HepG2 (cell line): ENCODE data around the gene PLVAP. TPM values are rescaled to one million over a fixed set of nuclear protein-coding genes. Genes with fewer than 3 reads are reported as not detected.
A peak's percentile ranks its signal among the peaks of the same experiment; 100 is the strongest.

ENCODE experiments used
- CTCF ChIP-seq: sonication (generic); formaldehyde crosslinking; IDR thresholded peaks from 2 replicates; pipeline ENCODE4 v1.5.0; 2020; ENCODE audit warnings: mild to moderate bottlenecking, missing genetic modification reagents, moderate library complexity
- ERF ChIP-seq: IDR thresholded peaks from 2 replicates; pipeline ENCODE4 v1.6.1; 2018; ENCODE audit warnings: missing biosample characterization, missing genetic modification reagents
- KMT2A ChIP-seq: sonication (generic); formaldehyde crosslinking; IDR thresholded peaks from 2 replicates; pipeline ENCODE4 v1.4.0; 2020; ENCODE audit warnings: missing genetic modification reagents
- MEIS1 ChIP-seq: sonication (generic); formaldehyde crosslinking; IDR thresholded peaks from 2 replicates; pipeline ENCODE4 v1.9.0; 2021; ENCODE audit warnings: mild to moderate bottlenecking, missing genetic modification reagents, moderate library complexity, borderline replicate concordance
- POLR2AphosphoS5 ChIP-seq: IDR thresholded peaks from 2 replicates; pipeline ENCODE4 v1.6.1; 2012; ENCODE audit warnings: low read depth, low read length
- RXRB ChIP-seq: IDR thresholded peaks from 2 replicates; pipeline ENCODE4 v1.6.1; 2016; ENCODE audit warnings: borderline replicate concordance, missing genetic modification reagents, missing compliant biosample characterization
- SIX1 ChIP-seq: sonication (generic); formaldehyde crosslinking; IDR thresholded peaks from 2 replicates; pipeline ENCODE4 v1.4.0; 2020; ENCODE audit warnings: missing genetic modification reagents, borderline replicate concordance
- TEF ChIP-seq: sonication (generic); formaldehyde crosslinking; IDR thresholded peaks from 2 replicates; pipeline ENCODE4 v1.5.0; 2020; ENCODE audit warnings: missing genetic modification reagents
- TFDP2 ChIP-seq: sonication (generic); formaldehyde crosslinking; IDR thresholded peaks from 2 replicates; pipeline ENCODE4 v1.4.0; 2020; ENCODE audit warnings: missing genetic modification reagents
- THAP7 ChIP-seq: sonication (generic); formaldehyde crosslinking; IDR thresholded peaks from 2 replicates; pipeline ENCODE4 v1.8.1; 2023; ENCODE audit warnings: mild to moderate bottlenecking, missing genetic modification reagents
- ZFX ChIP-seq: sonication (generic); formaldehyde crosslinking; IDR thresholded peaks from 2 replicates; pipeline ENCODE4 v1.4.0; 2020; ENCODE audit warnings: mild to moderate bottlenecking, low read depth, missing genetic modification reagents, moderate library complexity
- ZNF709 ChIP-seq: sonication (generic); formaldehyde crosslinking; IDR thresholded peaks from 2 replicates; pipeline ENCODE4 v1.5.0; 2020; ENCODE audit warnings: mild to moderate bottlenecking, missing genetic modification reagents
- ZNF790 ChIP-seq: sonication (generic); formaldehyde crosslinking; IDR thresholded peaks from 2 replicates; pipeline ENCODE4 v1.8.0; 2022; ENCODE audit warnings: missing genetic modification reagents, mild to moderate bottlenecking, borderline replicate concordance
- ZNF816 ChIP-seq: sonication (generic); formaldehyde crosslinking; IDR thresholded peaks from 2 replicates; pipeline ENCODE4 v1.8.0; 2022; ENCODE audit warnings: missing genetic modification reagents, mild to moderate bottlenecking, borderline replicate concordance
- polyA plus RNA-seq, 8 experiments: library from polyadenylated mRNA; depleted of rRNA in 3 of 8; stranded (reverse) in 7 of 8; unstranded in 1 of 8; fragments of >200 nt; fragmentation: Illumina TruSeq in 4 of 8; extraction: Trizol in 4 of 8; gene quantifications; 2 replicates each; pipeline versions ENCODE4 v1.2.1 to v1.2.3, GENCODE V29; 2011 to 2016; ENCODE audit warnings: low read depth in 4 of 8, missing spikeins in 1 of 8, mixed read lengths in 1 of 8; ENCODE audit not compliant: insufficient read depth in 1 of 8
- total RNA-seq, 5 experiments: library from RNA; depleted of rRNA; stranded (reverse); fragments of >200 nt; fragmentation: Illumina TruSeq; extraction: Trizol; gene quantifications; 2 replicates each; pipeline ENCODE4 v1.2.3, GENCODE V29; 2016; ENCODE audit warnings: low read depth in 1 of 5
- TF ChIP-seq, protein P1 (sequence below), 2 experiments: sonication (generic) in 1 of 2; formaldehyde crosslinking in 1 of 2; IDR thresholded peaks; 2 replicates each; pipeline versions ENCODE4 v1.5.1 to v1.6.1; 2011 to 2020; ENCODE audit warnings: borderline replicate concordance in 1 of 2, low read depth in 1 of 2, low read length in 1 of 2, mild to moderate bottlenecking in 1 of 2, missing genetic modification reagents in 1 of 2, moderate library complexity in 1 of 2
- TF ChIP-seq, protein P2 (sequence below): sonication (generic); formaldehyde crosslinking; IDR thresholded peaks from 2 replicates; pipeline ENCODE4 v1.5.1; 2020; ENCODE audit warnings: mild to moderate bottlenecking, moderate library complexity, missing genetic modification reagents
- TF ChIP-seq, protein P3 (sequence below): sonication (generic); formaldehyde crosslinking; IDR thresholded peaks from 2 replicates; pipeline ENCODE4 v1.8.1; 2023; ENCODE audit warnings: mild to moderate bottlenecking, moderate library complexity, missing genetic modification reagents

PLVAP gene
- total and polyA plus RNA-seq, 2 of the 13 experiments (the other 11 are each of a cell fraction or from before 2014, with no cell fraction given) = 0.26 TPM; not detected in 1

GRCh38 chr19:17336872-17337674 lies 40.1 kb downstream of the PLVAP start, which contains the start of gene GTPBP3 (continued):
- TF ChIP-seq CTCF (CRISPR knock-in tag) = no peak
- TF ChIP-seq ERF = 0 out of 2 replicates have a peak, but pooled peaks have one; percentile 48
- TF ChIP-seq, protein P1, sequence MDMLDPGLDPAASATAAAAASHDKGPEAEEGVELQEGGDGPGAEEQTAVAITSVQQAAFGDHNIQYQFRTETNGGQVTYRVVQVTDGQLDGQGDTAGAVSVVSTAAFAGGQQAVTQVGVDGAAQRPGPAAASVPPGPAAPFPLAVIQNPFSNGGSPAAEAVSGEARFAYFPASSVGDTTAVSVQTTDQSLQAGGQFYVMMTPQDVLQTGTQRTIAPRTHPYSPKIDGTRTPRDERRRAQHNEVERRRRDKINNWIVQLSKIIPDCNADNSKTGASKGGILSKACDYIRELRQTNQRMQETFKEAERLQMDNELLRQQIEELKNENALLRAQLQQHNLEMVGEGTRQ (IDR thresholded peaks at IDR 0.05; ENCODE audit: low read depth, low read length) = no peak
- TF ChIP-seq, protein P1 (CRISPR knock-in tag; IDR thresholded peaks at IDR 0.05; ENCODE audit: borderline replicate concordance) = 0 out of 2 replicates have a peak, but pooled peaks have one; percentile 24
- no peak for TF ChIP-seq ZNF790 (CRISPR knock-in tag)
- peak; percentile 53 for TF ChIP-seq ZFX (CRISPR knock-in tag)
- TF ChIP-seq, protein P2, sequence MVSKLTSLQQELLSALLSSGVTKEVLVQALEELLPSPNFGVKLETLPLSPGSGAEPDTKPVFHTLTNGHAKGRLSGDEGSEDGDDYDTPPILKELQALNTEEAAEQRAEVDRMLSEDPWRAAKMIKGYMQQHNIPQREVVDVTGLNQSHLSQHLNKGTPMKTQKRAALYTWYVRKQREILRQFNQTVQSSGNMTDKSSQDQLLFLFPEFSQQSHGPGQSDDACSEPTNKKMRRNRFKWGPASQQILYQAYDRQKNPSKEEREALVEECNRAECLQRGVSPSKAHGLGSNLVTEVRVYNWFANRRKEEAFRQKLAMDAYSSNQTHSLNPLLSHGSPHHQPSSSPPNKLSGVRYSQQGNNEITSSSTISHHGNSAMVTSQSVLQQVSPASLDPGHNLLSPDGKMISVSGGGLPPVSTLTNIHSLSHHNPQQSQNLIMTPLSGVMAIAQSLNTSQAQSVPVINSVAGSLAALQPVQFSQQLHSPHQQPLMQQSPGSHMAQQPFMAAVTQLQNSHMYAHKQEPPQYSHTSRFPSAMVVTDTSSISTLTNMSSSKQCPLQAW (CRISPR knock-in tag) = peak; percentile 47
- no peak for TF ChIP-seq THAP7
- TF ChIP-seq KMT2A (CRISPR knock-in tag) = peak; percentile 24; the same call in 1 of the 2 replicates
- TF ChIP-seq TEF (CRISPR knock-in tag) = 0 out of 2 replicates have a peak, but pooled peaks have one; percentile 45
- peak; percentile 70 for TF ChIP-seq POLR2AphosphoS5
- peak; percentile 26; the same call in 1 of the 2 replicates for TF ChIP-seq ZNF709 (CRISPR knock-in tag)
- TF ChIP-seq MEIS1 (CRISPR knock-in tag) = no peak
- TF ChIP-seq, protein P3, sequence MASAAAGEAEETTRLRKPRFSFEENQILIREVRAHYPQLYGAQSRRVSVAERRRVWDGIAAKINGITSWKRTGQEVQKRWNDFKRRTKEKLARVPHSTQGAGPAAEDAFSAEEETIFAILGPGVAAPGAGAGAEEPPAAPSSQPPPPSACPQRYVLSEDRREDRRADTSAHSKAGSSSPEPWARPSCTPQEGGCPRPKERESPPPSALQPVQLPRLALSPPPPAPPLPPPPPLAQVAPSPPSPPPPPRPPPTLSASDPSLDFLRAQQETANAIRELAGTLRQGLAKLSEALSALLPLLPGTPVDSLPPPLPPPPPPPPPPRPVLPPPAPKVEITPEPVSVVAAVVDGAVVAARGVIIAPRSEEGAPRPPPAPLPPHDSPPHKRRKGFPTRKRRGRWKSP (CRISPR knock-in tag) = peak; percentile 71; the same call in 1 of the 2 replicates
- peak; percentile 36; the same call in 1 of the 2 replicates for TF ChIP-seq RXRB (CRISPR knock-in tag)
- no peak for TF ChIP-seq SIX1 (CRISPR knock-in tag)
- peak; percentile 78; the same call in 1 of the 2 replicates for TF ChIP-seq ZNF816 (CRISPR knock-in tag)
- peak; percentile 97 for TF ChIP-seq TFDP2 (CRISPR knock-in tag)
